Effector memory CD4-positive, alpha-beta T cell (primary cell): ENCODE measurements around the gene MTNR1A.

Experiments used
- DNase-seq, 3 donors: peaks; one replicate each; pipeline ENCODE4 v3.0.0-alpha.2; 2020
- H3K27ac ChIP-seq: 2 replicates; pipeline ENCODE4 v1.7.0; 2013; ENCODE audit warnings: mild to moderate bottlenecking, low read length, moderate library complexity; ENCODE audit not compliant: insufficient read depth, poor library complexity, severe bottlenecking
- H3K27me3 ChIP-seq: replicated peaks from 2 replicates; pipeline ENCODE4 v1.7.0; 2013; ENCODE audit warnings: mild to moderate bottlenecking, low read length; ENCODE audit not compliant: insufficient read depth, control insufficient read depth, poor library complexity, severe bottlenecking
- H3K36me3 ChIP-seq: 2 replicates; pipeline ENCODE4 v1.7.0; 2013; ENCODE audit warnings: mild to moderate bottlenecking, low read length, moderate library complexity; ENCODE audit not compliant: control insufficient read depth, insufficient read depth
- H3K4me1 ChIP-seq: 2 replicates; pipeline ENCODE4 v1.7.0; 2013; ENCODE audit warnings: low read length, mild to moderate bottlenecking; ENCODE audit not compliant: control insufficient read depth, insufficient read depth, poor library complexity, severe bottlenecking
- H3K4me3 ChIP-seq: 2 replicates; pipeline ENCODE4 v1.7.0; 2013; ENCODE audit warnings: low read length, low read depth, mild to moderate bottlenecking; ENCODE audit not compliant: insufficient read depth, poor library complexity, severe bottlenecking
- H3K9me3 ChIP-seq: 2 replicates; pipeline ENCODE4 v1.7.0; 2013; ENCODE audit warnings: mild to moderate bottlenecking, low read length, moderate library complexity; ENCODE audit not compliant: control insufficient read depth
- total RNA-seq, 3 donors: gene quantifications; one replicate each; lab custom pipeline; 2026; lab: John Stamatoyannopoulos, UW

The MTNR1A gene
- total RNA-seq: 0 reads per million in 3 donors

- DNase-seq: no peak
- Histone ChIP-seq H3K4me3 (no peak within 1 kb of the TSS), H3K9me3 (no peaks in the 10 kb centered on the region), H3K4me1 (no peaks in the 10 kb centered on the region), H3K36me3 (no peaks in the 10 kb centered on the region), H3K27ac (no peak within 1 kb of the TSS), H3K27me3 (no peaks in the 10 kb centered on the region)
Observed at GRCh38 chr4:186554914-186555827, at the start of gene MTNR1A. TSS of gene MTNR1A (minus strand) at chr4:186555567. CDS start at chr4:186555365, 202 bp downstream.

DNA sequence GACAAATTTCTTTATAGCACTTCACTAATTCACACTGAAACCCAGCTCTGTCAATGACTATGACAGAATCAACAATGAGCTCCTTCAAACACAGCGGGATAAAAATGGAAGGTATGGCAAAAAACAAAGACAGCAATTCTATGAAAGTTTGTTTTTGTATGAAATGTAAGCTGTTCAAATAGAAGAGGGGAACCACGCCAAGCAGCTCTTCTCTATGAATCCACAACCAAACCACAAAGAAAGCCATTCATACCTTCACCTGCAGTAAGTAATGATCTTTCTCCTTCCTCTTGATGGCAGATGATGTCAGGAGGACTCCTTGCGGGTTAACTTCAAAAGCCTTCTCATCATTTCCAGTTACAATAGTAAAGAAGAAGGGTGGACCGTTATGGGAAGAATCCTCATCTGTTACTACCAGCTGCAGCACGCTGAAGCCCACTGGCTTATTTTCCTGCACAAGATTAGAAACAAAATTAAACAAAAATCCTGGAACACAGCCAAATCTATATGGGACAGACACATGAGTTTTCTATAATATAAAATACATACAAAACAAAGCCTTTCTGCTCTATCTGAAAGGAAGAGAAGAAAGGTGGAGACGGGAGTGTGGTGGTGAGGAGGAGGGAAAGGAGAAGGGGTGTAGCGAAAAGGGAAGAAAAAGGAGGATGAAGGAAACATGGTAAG, 48.9 kb upstream of the MTNR1A start:
- no peaks in the 10 kb centered on the region for H3K27me3 ChIP-seq
- H3K36me3 ChIP-seq: no peaks in the 10 kb centered on the region
- DNase-seq: no peak
- no peaks in the 10 kb centered on the region for H3K4me1 ChIP-seq
- H3K27ac ChIP-seq: no peak overlapping the region
- H3K4me3 ChIP-seq: no peak overlapping the region
- H3K9me3 ChIP-seq: no peaks in the 10 kb centered on the region

DNA sequence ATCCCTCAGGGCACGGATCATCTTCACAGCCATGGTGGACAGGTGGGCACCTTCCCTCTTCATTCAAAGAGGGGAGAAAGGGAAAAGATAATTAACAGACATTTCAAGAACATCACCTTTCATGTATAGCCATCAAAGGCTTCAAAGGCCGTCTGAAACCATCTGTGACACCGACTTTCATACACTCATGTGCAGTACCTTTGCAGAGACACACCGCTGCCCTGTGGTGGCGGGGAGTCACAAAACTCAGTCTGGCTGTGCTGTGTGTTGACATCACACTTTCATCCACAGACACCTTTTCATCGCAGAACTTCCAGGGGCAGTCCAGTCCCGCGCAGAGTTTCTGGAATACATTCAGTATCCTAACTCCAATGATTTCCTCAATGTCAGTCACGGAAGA, 47.6 kb upstream of the MTNR1A start:
- H3K4me3 ChIP-seq: no peak overlapping the region
- no peak for DNase-seq
- no peaks in the 10 kb centered on the region for H3K4me1 ChIP-seq
- H3K36me3 ChIP-seq: no peaks in the 10 kb centered on the region
- no peak overlapping the region for H3K27ac ChIP-seq
- H3K9me3 ChIP-seq: no peaks in the 10 kb centered on the region
- H3K27me3 ChIP-seq: no peaks in the 10 kb centered on the region

- no peak overlapping the region for H3K4me3 ChIP-seq
- no peaks in the 10 kb centered on the region for H3K36me3 ChIP-seq
Observed at GRCh38 chr4:186599483-186599882, 44.1 kb upstream of the MTNR1A start.

GRCh38 chr4:186598686-186599085, 43.3 kb upstream of the MTNR1A start:
- Histone ChIP-seq H3K4me1 (no peaks in the 10 kb centered on the region), H3K9me3 (no peaks in the 10 kb centered on the region), H3K27ac (no peak overlapping the region), H3K27me3 (no peaks in the 10 kb centered on the region), H3K4me3 (no peak overlapping the region), H3K36me3 (no peaks in the 10 kb centered on the region)
- no peak for DNase-seq

More at GRCh38 chr4:186599483-186599882, 44.1 kb upstream of the MTNR1A start:
- H3K4me1 ChIP-seq: no peaks in the 10 kb centered on the region
- no peak overlapping the region for H3K27ac ChIP-seq
- H3K9me3 ChIP-seq: no peaks in the 10 kb centered on the region
- no peaks in the 10 kb centered on the region for H3K27me3 ChIP-seq
- no peak for DNase-seq

DNA sequence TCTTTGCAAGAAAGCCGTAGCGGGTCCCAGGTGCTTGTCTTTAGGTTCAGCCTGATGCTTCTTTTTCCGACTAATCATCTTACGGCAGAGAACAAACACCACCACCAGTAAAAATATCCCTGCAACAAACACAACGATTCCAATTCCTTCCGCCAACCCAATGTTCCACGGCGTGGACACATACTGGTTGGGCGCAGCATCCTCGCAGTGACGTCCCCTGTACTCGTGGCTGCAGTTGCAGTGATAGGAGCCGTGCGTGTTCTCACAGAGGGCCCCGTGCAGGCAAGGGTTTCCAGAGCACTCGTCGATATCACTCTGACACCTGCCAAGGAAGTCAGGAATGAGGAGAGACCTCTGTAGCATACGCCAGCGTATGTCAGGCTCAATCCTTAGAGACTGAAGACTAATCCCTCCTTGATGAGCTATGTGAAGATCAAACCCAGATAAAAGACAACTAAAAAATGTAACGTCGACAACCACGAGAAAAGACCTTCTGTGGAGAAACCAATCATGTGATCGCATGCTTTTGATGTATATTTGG, 41.6 kb upstream of the MTNR1A start:
- Histone ChIP-seq H3K27me3 (no peaks in the 10 kb centered on the region), H3K4me3 (no peak overlapping the region), H3K36me3 (no peaks in the 10 kb centered on the region), H3K9me3 (no peaks in the 10 kb centered on the region), H3K4me1 (no peaks in the 10 kb centered on the region), H3K27ac (no peak overlapping the region)
- DNase-seq: no peak

- H3K9me3 ChIP-seq: no peaks in the 10 kb centered on the region
- no peaks in the 10 kb centered on the region for H3K27me3 ChIP-seq
- H3K4me3 ChIP-seq: no peak overlapping the region
- no peaks in the 10 kb centered on the region for H3K4me1 ChIP-seq
- no peaks in the 10 kb centered on the region for H3K36me3 ChIP-seq
- no peak for DNase-seq
- H3K27ac ChIP-seq: no peak overlapping the region
Observed at GRCh38 chr4:186596346-186596745, 41.0 kb upstream of the MTNR1A start.

DNA sequence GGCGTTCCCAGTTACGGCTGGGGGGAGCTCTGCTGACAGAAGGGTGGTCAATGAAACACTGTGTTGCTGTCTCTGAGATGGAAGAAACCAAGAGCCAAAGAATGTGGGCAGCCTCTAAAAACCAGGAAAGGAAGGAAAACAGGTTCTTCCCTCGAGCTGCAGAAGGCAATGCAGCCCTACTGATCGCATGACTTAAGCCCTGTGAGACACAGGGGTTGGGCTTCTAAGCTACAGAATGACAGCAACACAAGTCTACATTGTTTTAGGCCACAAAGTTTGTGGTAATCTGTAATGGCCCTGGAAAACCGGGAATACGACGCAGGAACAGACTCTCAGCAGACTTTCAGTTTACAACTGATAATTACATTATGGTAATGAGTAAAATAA, 38.2 kb upstream of the MTNR1A start:
- Histone ChIP-seq H3K4me3 (no peak overlapping the region), H3K36me3 (no peaks in the 10 kb centered on the region), H3K27ac (no peak overlapping the region), H3K9me3 (no peaks in the 10 kb centered on the region), H3K27me3 (no peaks in the 10 kb centered on the region), H3K4me1 (no peaks in the 10 kb centered on the region)
- no peak for DNase-seq

DNA sequence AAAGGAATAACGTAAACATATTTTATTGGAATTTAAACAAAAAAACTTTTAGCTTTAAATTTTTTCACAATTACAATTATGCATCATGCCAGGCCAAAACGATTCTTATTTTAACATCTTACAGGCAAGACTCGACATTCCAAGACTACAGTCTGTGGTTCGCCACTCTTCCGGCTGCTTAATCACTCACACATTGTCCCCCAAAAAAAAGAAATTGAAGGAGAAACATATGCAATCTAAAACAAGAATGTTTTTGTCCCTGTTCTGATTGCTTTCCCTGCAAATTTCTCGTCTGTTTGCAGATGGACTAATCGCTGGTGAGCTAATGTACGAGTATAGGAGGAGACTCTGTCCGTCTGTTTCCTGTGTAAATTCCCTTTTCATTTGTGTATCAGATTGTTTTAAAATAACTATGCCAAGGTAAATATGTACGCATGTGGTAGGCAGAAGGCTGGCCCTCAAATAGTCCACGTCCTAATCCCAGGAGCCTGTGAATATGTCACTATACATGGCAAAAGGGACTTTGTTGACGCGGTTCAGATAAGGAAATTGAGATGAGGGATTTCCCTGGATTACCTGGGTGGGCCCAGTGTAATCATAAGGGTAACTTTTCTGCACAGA, 37.7 kb upstream of the MTNR1A start:
- no peak overlapping the region for H3K27ac ChIP-seq
- no peak for DNase-seq
- no peaks in the 10 kb centered on the region for H3K4me1 ChIP-seq
- no peak overlapping the region for H3K4me3 ChIP-seq
- no peaks in the 10 kb centered on the region for H3K27me3 ChIP-seq
- H3K36me3 ChIP-seq: no peaks in the 10 kb centered on the region
- no peaks in the 10 kb centered on the region for H3K9me3 ChIP-seq
